Gastrocnemius medialis (tissue), 4 donors: ENCODE data around the gene PLK3.

Experiments
- CTCF ChIP-seq, 5 experiments: fragments of 450-650 bp in 3 of 5; fragments of 200-600 bp in 2 of 5; sonication (generic) in 2 of 5; IDR thresholded peaks in 4 of 5; conservative IDR thresholded peaks in 1 of 5; 1 replicate in 4 of 5; 2 replicates in 1 of 5; pipeline ENCODE4 v1.5.1; 2016 to 2019; ENCODE audit warnings: antibody characterized with exemption in 5 of 5, mild to moderate bottlenecking in 3 of 5, moderate library complexity in 3 of 5
- POLR2A ChIP-seq, 2 donors: fragments of 450-650 bp; IDR thresholded peaks; one replicate each; pipeline ENCODE4 v1.6.1; 2017; ENCODE audit warnings: antibody characterized with exemption in 2 of 2, mild to moderate bottlenecking in 2 of 2, moderate library complexity in 2 of 2

DNA sequence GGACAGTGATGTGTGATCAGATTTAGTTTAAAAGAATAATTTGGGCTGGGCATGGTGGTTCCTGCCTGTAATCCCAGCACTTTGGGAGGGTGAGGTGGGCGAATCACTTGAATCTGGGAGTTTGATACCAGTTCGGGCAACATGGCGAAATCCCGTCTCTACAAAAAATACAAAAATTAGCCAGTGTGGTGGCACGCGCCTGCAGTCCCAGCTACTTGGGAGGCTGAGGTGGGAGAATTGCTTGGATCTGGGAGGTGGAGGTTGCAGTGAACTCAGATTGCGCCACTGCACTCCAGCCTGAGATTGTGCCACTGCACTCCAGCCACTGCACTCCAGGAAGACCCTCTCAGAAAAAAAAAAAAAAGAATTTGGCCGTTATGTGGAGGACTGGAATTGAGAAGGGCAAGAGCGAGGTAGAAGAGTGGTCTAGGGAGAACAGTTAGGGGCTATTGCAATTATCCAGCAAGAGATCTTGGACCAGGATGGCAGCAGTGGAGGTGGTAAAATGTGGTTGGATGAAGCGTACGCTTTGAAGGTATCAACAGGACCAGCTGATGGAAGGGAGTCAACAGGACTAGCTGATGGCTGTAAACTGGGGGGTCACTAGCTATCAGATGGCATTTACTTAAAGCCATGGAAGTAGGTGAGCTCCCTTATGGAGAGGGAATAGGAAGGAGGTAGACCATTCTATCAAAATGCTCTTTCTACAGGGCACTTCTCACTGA lies 17.8 kb downstream of the PLK3 start:
- TF ChIP-seq CTCF (IDR thresholded peaks at IDR 0.05 in 4 of 5, conservative IDR thresholded peaks at IDR 0.05 in 1 of 5) (no peak), POLR2A (IDR thresholded peaks at IDR 0.05) (no peak)
